K562 (cell line): ENCODE measurements around the gene CTDSPL2. TPM values are rescaled to one million over a fixed set of nuclear protein-coding genes. Genes with fewer than 3 reads are reported as not detected.

ENCODE experiments used
- ATAC-seq: fragments of 200-7000 bp; cut with Tn5 transposase; 3 replicates; pipeline ENCODE4 v1.9.1; 2020; ENCODE audit warnings: moderate library complexity
- BruUV-seq: library from RNA; stranded (reverse); fragments of 400-500 nt; replicated peaks from 2 replicates; lab custom pipeline; 2021; lab: Mats Ljungman, UMichigan
- CTCF ChIA-PET: fragments of 300-600 bp; formaldehyde crosslinking; extraction: SDS; loops from one replicate; lab custom pipeline; 2021; ENCODE audit warnings: low intra/inter-chr PET ratio; lab: Yijun Ruan, JAX
- POLR2A ChIA-PET: fragments of 300-600, 350-650 bp; sonication (Branson Sonifier 250); formaldehyde crosslinking; extraction: SDS; loops from one replicate; lab custom pipeline; 2021; ENCODE audit warnings: antibody characterized with exemption, inconsistent platforms; lab: Yijun Ruan, JAX
- DNase-seq, 4 experiments: peaks; one replicate each; pipeline versions ENCODE4 v3.0.0 to v3.0.0-alpha.2; 2011 to 2018; ENCODE audit warnings: low spot score in 3 of 4, mixed read lengths in 3 of 4; ENCODE audit errors: extremely low read depth in 1 of 4
- FAIRE-seq: peaks from 2 replicates; lab custom pipeline; 2011; peaks lifted over from hg19 to GRCh38; lab: Jason Lieb, UNC
- H2AFZ ChIP-seq: 2 replicates; pipeline ENCODE4 v1.6.0; 2011; ENCODE audit warnings: low read depth, low read length, control low read depth, inconsistent platforms
- H3K27ac ChIP-seq: fragments of 200-600 bp; 3 replicates; pipeline ENCODE4 v1.8.0; 2011; ENCODE audit warnings: low read depth, mild to moderate bottlenecking, control low read depth, inconsistent platforms, low read length, moderate library complexity, mixed read lengths; ENCODE audit errors: extremely low read depth
- H3K27me3 ChIP-seq, 2 experiments: fragments of 300-600 bp in 1 of 2; 2 replicates in 1 of 2; 3 replicates in 1 of 2; pipeline versions ENCODE4 v1.6.0 to v1.8.0; 2011; ENCODE audit warnings: inconsistent platforms in 2 of 2, low read length in 2 of 2, mild to moderate bottlenecking in 1 of 2, mixed read lengths in 1 of 2, moderate library complexity in 1 of 2; ENCODE audit not compliant: control insufficient read depth in 2 of 2, insufficient read depth in 2 of 2
- H3K36me3 ChIP-seq: fragments of 300-600 bp; 3 replicates; pipeline ENCODE4 v1.8.0; 2011; ENCODE audit warnings: mild to moderate bottlenecking, low read length, inconsistent platforms; ENCODE audit not compliant: control insufficient read depth, insufficient read depth
- H3K4me1 ChIP-seq, 2 experiments: fragments of 200-600 bp in 1 of 2; replicated peaks in 1 of 2; 2 replicates in 1 of 2; 3 replicates in 1 of 2; pipeline versions ENCODE4 v1.5.1 to v1.8.0; 2011; ENCODE audit warnings: inconsistent platforms in 2 of 2, low read length in 2 of 2, mild to moderate bottlenecking in 1 of 2, mixed read lengths in 1 of 2, moderate library complexity in 1 of 2; ENCODE audit not compliant: control insufficient read depth in 2 of 2, insufficient read depth in 2 of 2
- H3K4me2 ChIP-seq: 2 replicates; pipeline ENCODE4 v1.6.1; 2011; ENCODE audit warnings: low read length, control low read depth, inconsistent platforms, mixed read lengths; ENCODE audit not compliant: insufficient read depth
- H3K4me3 ChIP-seq: fragments of 200-600 bp; sonication (generic), shearing (Covaris generic); 2 replicates; pipeline ENCODE4 v1.5.1; 2016; ENCODE audit warnings: control low read depth, inconsistent platforms
- H3K79me2 ChIP-seq: fragments of 200-600 bp; 3 replicates; pipeline ENCODE4 v1.8.0; 2011; ENCODE audit warnings: low read length, inconsistent platforms; ENCODE audit not compliant: control insufficient read depth, insufficient read depth
- H3K9ac ChIP-seq, 2 experiments: 2 replicates each; pipeline versions ENCODE4 v1.6.0 to v1.6.1; 2011; ENCODE audit warnings: low read depth in 2 of 2, low read length in 2 of 2, control low read depth in 1 of 2, inconsistent platforms in 1 of 2, mild to moderate bottlenecking in 1 of 2, mixed read lengths in 1 of 2; ENCODE audit not compliant: insufficient read depth in 1 of 2
- H3K9me1 ChIP-seq: one replicate; pipeline ENCODE4 v1.6.0; 2011; ENCODE audit warnings: inconsistent platforms, mild to moderate bottlenecking, low read length, moderate library complexity; ENCODE audit not compliant: control insufficient read depth, insufficient read depth
- H3K9me3 ChIP-seq: replicated peaks from 2 replicates; pipeline ENCODE4 v1.5.1; 2011; ENCODE audit warnings: low read depth, low read length, inconsistent platforms; ENCODE audit not compliant: control insufficient read depth, insufficient read depth
- H4K20me1 ChIP-seq: replicated peaks from 2 replicates; pipeline ENCODE4 v1.6.1; 2011; ENCODE audit warnings: low read length, inconsistent platforms, mixed read lengths; ENCODE audit not compliant: control insufficient read depth, insufficient read depth
- CCNT2 ChIP-seq: IDR thresholded peaks from 2 replicates; pipeline ENCODE4 v1.6.1; 2011; ENCODE audit warnings: borderline replicate concordance, low read depth, mild to moderate bottlenecking, moderate library complexity, mixed read lengths, low read length; ENCODE audit not compliant: insufficient read length; ENCODE audit errors: extremely low read depth
- HMG20A ChIP-seq: fragments of 450-650 bp; formaldehyde crosslinking; conservative IDR thresholded peaks from 2 replicates; pipeline ENCODE4 v1.4.0; 2020; ENCODE audit warnings: mild to moderate bottlenecking, mixed read lengths
- KDM5B ChIP-seq: fragments of 200-600 bp; sonication (generic); IDR thresholded peaks from 2 replicates; pipeline ENCODE4 v1.6.1; 2012; ENCODE audit warnings: low read depth, mild to moderate bottlenecking, moderate library complexity, low read length, control low read depth, inconsistent platforms; ENCODE audit not compliant: insufficient replicate concordance
- POLR2G ChIP-seq: fragments of 200-400 bp; formaldehyde crosslinking; IDR thresholded peaks from 2 replicates; pipeline ENCODE4 v1.6.1; 2017; ENCODE audit warnings: low read depth, mild to moderate bottlenecking, antibody characterized with exemption, low read length, moderate library complexity
- RBM25 ChIP-seq: fragments of 200-400 bp; formaldehyde crosslinking; IDR thresholded peaks from 2 replicates; pipeline ENCODE4 v1.6.1; 2018; ENCODE audit warnings: low read length, low read depth, moderate library complexity; ENCODE audit not compliant: severe bottlenecking
- TAF15 ChIP-seq: fragments of 200-400 bp; formaldehyde crosslinking; IDR thresholded peaks from 2 replicates; pipeline ENCODE4 v1.6.1; 2017; ENCODE audit warnings: mild to moderate bottlenecking, low read depth, low read length, moderate library complexity
- ZNF586 ChIP-seq: fragments of 450-650 bp; formaldehyde crosslinking; conservative IDR thresholded peaks from 2 replicates; pipeline ENCODE4 v1.4.0; 2020; ENCODE audit warnings: mild to moderate bottlenecking, moderate library complexity
- WGBS: fragments of 100-300 bp; shearing (Covaris generic); methylation state at CpG from one replicate; pipeline ENCODE4 v1.1.6; 2016; ENCODE audit warnings: low coverage, mixed read lengths; ENCODE audit not compliant: insufficient coverage; ENCODE audit errors: missing lambda C conversion rate; 5-methylcytosine and 5-hydroxymethylcytosine counted together
- in situ Hi-C: fragments of 300-500 bp; cut with MboI; formaldehyde crosslinking; loops from 4 replicates; pipeline ENCODE4 v1.15.0; 2018; ENCODE audit warnings: inconsistent platforms, mixed read lengths
- intact Hi-C: fragments of 100-400 bp; cut with micrococcal nuclease; formaldehyde crosslinking; loops from 2 replicates; pipeline ENCODE4 v1.14.2; 2022
- polyA plus RNA-seq, 8 experiments: library from polyadenylated mRNA; depleted of rRNA in 4 of 8; stranded (reverse) in 5 of 8; unstranded in 3 of 8; fragments of >200 nt; fragmentation: Nextera tagmentation in 2 of 8; fragmentation: Illumina TruSeq in 1 of 8; extraction: Ambion mirVana in 2 of 8; extraction: Trizol in 1 of 8; gene quantifications; 2 replicates each; pipeline versions ENCODE4 v1.2.1 to v1.2.3, GENCODE V29; 2011 to 2014; ENCODE audit warnings: inconsistent platforms in 1 of 8, missing spikeins in 1 of 8
- total RNA-seq, 7 experiments: library from RNA; depleted of rRNA in 6 of 7; stranded (reverse); fragments of >200 nt in 6 of 7; fragmentation: Illumina TruSeq in 2 of 7; extraction: Trizol in 2 of 7; gene quantifications; 2 replicates each; pipeline versions ENCODE4 v1.2.1 to v1.2.3, GENCODE V29; 2011 to 2021; ENCODE audit warnings: low replicate concordance in 1 of 7
- TF ChIP-seq, protein P1 (sequence below): sonication (generic); formaldehyde crosslinking; IDR thresholded peaks from 2 replicates; pipeline ENCODE4 v1.9.0; 2022; ENCODE audit warnings: mild to moderate bottlenecking, missing genetic modification reagents

The CTDSPL2 gene
- total and polyA plus RNA-seq, 9 of the 15 experiments (the other 6 are each of a cell fraction or from before 2014, with no cell fraction given): 16.8 to 79.0 (median 53.1) TPM

- H3K4me3 ChIP-seq: no peak overlapping the region
- 0 out of 2 replicates have a peak, but pooled peaks have one; percentile 57 for TF ChIP-seq TAF15
- TF ChIP-seq POLR2G: peak; percentile 53
- TF ChIP-seq CCNT2: no peak
- DNase-seq: no peak
- peaks cover 96% of the 10 kb centered on the region for H3K79me2 ChIP-seq
- peaks cover 8% of the 10 kb centered on the region; the same call in 1 of the 2 replicates for H4K20me1 ChIP-seq
- H3K27ac ChIP-seq: no peak overlapping the region
- peak overlapping the region in 1 of 2 experiments; percentile 43; a peak in 1 of 4 replicates for H3K9ac ChIP-seq
- WGBS: 96% methylated on average over 11 of the region's 11 CpGs
- no TSS peak for BruUV-seq
- no peaks in the 10 kb centered on the region for H3K9me1 ChIP-seq
- H3K4me2 ChIP-seq: no peak overlapping the region
- CTCF ChIA-PET: no interaction called here
- FAIRE-seq: no peak
- peaks cover 22% of the 10 kb centered on the region; the same call in 2 of the 3 replicates for H3K36me3 ChIP-seq
- peak; percentile 27 for ATAC-seq
- POLR2A ChIA-PET: interaction anchor here (8.1 kb wide), 1 partner anchor 19 kb away, joined by 58 read pairs; the partner anchor contains the start of gene CTDSPL2
- no peaks in the 10 kb centered on the region for H3K9me3 ChIP-seq
- peaks cover 0 to 6% of the 10 kb centered on the region in 2 experiments; a peak in 2 of 5 replicates for H3K4me1 ChIP-seq
- in situ Hi-C loops (no loop called here), intact Hi-C loops (no loop called here)
- no peak overlapping the region for H2AFZ ChIP-seq
- no peaks in the 10 kb centered on the region for H3K27me3 ChIP-seq
Measured at GRCh38 chr15:44447772-44448376, 20.4 kb downstream of the CTDSPL2 start.

DNA sequence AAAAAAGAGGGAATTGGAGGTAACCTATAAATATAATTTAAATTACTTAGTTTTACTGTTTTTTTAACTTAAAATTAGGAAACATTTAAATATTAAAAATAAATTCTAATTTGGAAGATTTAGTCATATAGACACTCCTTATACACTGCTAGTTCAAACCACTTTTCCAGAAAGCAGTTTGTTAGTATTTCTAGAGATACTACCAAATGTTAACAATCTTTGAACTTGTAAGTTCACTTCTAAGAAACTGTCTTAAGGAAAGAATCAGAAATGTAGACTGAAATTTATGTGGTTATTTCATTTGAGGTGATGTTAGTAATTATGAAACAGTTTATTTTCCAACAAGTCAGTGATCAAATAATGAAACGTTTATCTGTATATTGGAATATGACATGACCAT, 22.7 kb downstream of the CTDSPL2 start:
- H3K36me3 ChIP-seq: peaks cover 18% of the 10 kb centered on the region; the same call in 2 of the 3 replicates
- DNase-seq (no peak), FAIRE-seq (peak; percentile 23), ATAC-seq (no peak)
- H3K9me3 ChIP-seq: no peaks in the 10 kb centered on the region
- H3K9ac ChIP-seq: no peak overlapping the region
- H2AFZ ChIP-seq: no peak overlapping the region
- H3K27me3 ChIP-seq: no peaks in the 10 kb centered on the region
- no peak overlapping the region for H3K4me3 ChIP-seq
- H3K27ac ChIP-seq: no peak overlapping the region
- in situ Hi-C loops: no loop called here
- POLR2A ChIA-PET: interaction anchor here (1.3 kb wide), 1 partner anchor 20 kb away, joined by 4 read pairs; no protein-coding TSS in a partner anchor
- CTCF ChIA-PET: no interaction called here
- H3K4me2 ChIP-seq: no peak overlapping the region
- H4K20me1 ChIP-seq: peaks cover 8% of the 10 kb centered on the region; the same call in 1 of the 2 replicates
- peaks cover 85% of the 10 kb centered on the region for H3K79me2 ChIP-seq
- H3K4me1 ChIP-seq: peaks cover 0 to 6% of the 10 kb centered on the region in 2 experiments; a peak in 2 of 5 replicates
- BruUV-seq: no TSS peak
- intact Hi-C loops: no loop called here
- WGBS: 50% methylated on average over 1 of the region's 1 CpG
- H3K9me1 ChIP-seq: no peaks in the 10 kb centered on the region
- TF ChIP-seq ZNF586 (CRISPR knock-in tag): no peak
- TF ChIP-seq HMG20A: no peak
- no peak for TF ChIP-seq KDM5B
- TF ChIP-seq, protein P1, sequence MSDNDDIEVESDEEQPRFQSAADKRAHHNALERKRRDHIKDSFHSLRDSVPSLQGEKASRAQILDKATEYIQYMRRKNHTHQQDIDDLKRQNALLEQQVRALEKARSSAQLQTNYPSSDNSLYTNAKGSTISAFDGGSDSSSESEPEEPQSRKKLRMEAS: no peak
- TF ChIP-seq RBM25: no peak
